Fibroblast of the conjunctiva (primary cell): ENCODE measurements around the gene SGPL1.
"Not testable (repeated sequence)": the region's sequence is repeated elsewhere in the genome, so short reads cannot be mapped to it uniquely, and the experiment has no call there.

ENCODE experiments used
- DNase-seq: peaks from one replicate; pipeline ENCODE4 v3.0.0-alpha.2; 2010; ENCODE audit warnings: low read depth

The SGPL1 gene

GRCh38 chr10:70843776-70844489 is 28.2 kb downstream of the SGPL1 start:
- no peak for DNase-seq

DNA sequence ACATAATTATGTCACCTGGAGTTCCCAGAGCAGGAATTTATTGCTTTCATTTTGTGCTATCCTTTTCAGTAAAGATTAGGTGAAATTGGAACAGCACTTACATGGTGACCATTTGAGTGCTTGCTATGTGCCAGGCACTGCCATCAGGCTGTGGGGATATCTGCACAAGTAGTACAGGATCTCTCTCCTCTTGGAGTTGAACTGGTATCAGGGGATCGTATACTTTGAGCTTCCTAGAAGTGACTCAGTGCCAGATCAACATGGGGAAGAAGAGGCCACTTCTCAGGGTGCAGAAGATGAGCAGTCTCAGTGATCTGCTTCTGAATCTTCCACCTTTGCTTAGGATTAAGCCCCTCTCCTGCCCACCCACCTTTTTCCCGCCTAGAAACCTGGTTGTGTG is 29.5 kb downstream of the SGPL1 start:
- DNase-seq: no peak

GRCh38 chr10:70845816-70846215 is 30.1 kb downstream of the SGPL1 start:
- DNase-seq: no peak

GRCh38 chr10:70846795-70847194 is 31.0 kb downstream of the SGPL1 start:
- DNase-seq: no peak

DNA sequence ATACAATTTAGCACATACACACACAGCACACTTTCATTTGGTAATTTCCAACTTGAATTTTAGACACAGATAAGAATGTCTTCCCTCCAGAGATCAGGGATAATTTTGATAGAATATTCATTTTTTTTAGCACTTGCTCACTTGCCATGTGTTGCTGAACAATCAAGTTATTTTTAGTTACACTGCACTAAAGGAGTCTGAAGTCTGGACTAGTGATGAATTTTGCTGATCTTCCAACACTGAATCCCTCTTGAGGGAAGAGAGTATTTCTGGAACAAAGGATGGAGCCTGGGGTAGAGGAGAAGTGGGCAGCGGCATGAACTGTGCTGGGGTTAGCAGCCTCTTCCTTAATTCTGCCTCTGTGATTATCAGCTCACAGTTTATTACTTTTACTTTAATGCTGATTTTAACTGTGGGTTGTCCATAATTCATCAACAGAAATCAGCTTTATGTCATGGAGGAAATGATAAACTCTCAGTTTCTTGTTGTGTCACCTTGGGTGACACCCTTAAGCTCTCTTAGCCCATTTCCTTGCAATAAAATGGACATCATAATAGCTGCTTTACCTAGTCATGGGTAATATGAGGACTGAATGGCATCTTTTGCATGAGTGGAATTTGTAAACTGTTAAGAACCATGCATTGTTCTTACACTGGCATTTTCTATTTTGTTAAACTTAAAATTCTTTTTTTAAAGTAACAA is 32.1 kb downstream of the SGPL1 start:
- DNase-seq: no peak

DNA sequence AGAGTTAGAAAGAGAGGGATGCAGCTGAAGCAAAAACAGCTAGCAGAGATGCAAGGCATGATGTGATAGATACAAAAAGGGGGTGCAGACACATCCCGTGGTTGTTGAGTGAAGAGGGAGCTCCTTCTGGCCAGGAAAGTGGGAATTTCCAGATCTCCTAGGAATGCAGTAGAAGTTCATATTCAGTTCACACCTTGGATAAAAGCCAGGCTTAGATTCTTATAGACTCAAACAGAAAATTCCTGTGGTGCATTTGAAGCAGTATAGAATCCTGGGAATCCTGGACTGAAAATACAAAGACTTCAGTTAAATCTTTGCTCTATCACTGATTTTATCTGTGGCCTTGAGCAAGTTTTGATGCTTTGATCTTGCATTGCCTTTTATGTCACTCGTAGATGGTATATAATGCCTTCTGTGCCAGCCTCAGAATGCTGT is 33.9 kb downstream of the SGPL1 start:
- DNase-seq: peak; percentile 14

DNA sequence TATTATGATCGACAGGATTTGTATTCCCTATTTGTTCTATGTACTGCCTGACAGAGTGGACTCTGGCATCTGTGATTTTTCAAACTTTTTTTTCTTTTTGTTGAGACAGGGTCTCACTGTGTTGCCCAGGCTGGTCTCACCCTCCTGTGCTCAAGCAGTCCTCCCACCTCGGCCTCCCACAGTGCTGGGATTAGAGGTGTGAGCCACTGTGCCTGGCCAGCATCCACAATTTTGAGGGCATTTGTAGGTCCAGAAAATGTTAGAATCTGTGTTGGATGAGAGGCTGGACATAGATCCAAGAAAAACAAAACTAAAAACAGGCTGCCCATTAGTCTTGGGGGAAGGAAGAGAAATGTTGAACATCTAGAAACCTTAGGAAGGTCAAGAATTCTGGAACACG is 34.3 kb downstream of the SGPL1 start:
- DNase-seq: no peak

DNA sequence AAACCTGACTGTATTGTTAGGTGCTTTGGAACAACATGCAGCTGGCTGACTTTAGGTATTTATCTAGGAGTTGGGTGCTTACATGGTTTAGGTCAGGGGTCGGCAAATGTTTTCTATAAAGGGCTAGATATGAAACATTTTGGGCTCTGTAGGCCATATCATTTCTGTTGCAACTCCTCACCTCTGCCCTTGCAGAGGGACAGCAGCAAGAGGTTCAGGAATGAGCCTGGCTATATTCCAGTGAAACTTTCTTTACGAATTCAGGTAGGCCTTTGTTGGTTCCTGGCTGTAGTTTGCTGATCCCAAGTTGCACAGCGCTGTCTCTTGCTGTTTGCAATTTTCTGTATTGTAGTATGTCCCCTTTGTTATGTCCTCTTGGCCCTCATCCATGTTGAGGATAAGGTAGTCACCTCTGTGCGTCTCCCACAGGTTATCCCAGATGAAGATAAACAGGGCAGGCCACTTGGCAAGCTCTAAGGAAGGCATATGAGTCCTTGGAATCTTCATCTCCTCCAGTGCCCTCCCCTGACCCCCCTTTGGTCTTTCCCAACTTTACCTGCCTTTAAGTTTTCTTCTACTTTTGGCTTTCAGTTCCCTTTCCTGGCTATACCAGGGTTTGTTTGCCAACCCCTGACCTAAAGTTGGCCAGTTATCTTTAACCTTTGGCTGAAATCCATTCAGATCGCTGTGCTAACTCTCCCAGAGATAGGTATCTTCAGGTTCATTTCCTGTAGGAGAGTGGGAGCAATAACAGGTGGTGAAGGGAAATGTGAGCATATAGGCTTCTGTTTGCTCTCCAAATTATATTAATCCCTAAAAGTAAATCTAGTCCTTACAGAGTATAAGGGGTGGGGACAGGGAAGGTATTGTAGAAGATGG is 36.1 kb downstream of the SGPL1 start:
- DNase-seq: no peak

DNA sequence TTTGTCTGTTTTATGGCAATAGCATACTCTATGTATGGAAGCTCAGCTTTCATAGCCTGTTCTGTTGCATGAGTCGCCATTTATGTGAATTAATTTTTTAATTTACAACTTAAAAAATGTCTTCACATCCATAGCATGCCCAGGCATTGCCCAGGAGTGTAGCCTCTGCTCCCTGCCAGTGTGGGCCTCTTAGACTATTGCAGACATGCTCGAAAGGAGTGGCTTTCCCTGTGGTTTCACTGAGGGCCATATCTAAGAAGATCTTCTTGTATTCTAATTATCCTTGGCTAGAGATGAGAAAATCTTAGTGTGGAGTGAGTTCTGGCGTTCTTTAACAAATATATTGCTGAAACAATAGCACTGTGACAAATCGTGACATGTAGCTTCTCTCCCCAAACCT is 37.3 kb downstream of the SGPL1 start:
- no peak for DNase-seq

DNA sequence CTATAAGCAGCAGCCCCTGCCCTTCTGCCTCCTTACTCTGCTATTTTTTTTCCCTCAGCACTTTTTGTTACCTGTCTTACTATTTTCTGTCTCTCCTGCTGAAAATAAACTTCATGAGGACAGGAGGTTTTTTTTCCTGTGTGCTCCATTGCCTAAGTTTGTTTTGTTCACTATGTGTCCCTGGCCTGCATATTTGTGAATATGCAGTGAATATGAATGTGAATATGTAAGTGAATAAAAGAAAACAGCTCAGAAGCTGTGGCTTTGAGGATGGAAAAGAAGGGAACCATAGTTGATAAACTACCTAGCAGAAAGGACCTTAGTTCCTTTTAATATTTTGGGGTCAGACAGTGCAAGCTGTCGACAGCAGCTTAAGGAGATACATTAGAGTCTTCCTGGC is 37.7 kb downstream of the SGPL1 start:
- no peak for DNase-seq

DNA sequence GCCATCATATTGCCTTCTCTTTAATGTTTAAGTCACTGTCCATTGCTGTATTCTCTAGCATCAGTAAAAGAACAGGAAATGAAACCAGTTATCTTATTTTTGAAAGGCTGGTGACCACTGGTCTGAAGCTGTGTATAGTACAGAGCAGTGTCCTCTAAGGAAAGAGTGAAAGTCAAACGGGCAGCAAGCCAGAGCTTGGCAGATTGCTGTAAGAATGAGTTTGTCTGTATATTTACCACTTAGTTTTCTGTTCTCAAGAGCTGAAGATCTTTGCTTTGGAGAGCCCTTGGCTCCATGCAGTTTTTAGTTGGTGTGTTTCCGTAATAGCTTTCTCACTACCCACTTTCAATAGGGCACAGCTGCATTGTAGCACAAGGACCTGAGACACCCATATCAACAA is 40.7 kb downstream of the SGPL1 start:
- DNase-seq: no peak

GRCh38 chr10:70858759-70859158 is 43.0 kb downstream of the SGPL1 start:
- no peak for DNase-seq

DNA sequence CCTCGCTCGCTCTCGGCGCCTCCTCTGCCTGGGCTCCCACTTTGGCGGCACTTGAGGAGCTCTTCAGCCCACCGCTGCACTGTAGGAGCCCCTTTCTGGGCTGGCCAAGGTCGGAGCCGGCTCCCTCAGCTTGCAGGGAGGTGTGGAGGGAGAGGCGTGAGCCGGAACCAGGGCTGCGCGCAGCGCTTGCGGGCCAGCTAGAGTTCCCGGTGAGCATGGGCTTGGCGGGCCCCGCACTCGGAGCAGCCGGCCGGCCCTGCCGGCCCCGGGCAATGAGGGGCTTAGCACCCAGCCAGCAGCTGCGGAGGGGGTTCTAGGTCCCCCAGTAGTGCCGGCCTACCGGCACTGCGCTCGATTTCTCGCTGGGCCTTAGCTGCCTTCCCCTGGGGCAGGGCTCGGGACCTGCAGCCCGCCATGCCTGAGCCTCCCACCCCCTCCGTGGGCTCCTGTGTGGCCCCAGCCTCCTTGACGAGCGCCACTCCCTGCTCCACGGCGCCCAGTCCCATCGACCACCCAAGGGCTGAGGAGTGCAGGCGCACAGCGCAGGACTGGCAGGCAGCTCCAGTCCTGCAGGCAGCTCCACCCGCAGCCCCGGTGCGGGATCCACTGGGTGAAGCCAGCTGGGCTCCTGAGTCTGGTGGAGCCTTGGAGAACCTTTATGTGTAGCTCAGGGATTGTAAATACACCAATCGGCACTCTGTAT is 45.9 kb downstream of the SGPL1 start:
- not testable (repeated sequence) for DNase-seq

GRCh38 chr10:70863470-70864160 is 47.9 kb downstream of the SGPL1 start:
- DNase-seq: no peak

- no peak for DNase-seq
Observed at GRCh38 chr10:70864935-70865334, 49.2 kb downstream of the SGPL1 start.

DNA sequence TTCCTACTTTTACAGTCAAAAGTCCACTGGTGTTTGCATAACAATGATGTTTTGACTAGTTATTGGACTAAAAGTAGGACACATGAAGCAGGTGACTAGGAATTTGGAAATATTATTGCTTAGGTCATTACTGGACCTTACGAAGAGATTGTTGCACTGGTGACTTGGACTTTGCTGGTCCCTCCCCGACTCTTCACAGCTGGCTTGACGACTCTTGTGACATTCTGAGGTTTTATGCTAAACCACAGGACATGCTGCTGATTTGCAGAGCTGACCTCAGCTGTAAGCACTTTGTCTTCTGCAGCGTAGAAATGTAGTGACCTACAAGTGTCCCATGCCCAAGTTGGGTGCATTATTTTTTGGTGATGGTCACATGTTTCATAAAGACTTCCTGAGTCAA is 50.7 kb downstream of the SGPL1 start:
- no peak for DNase-seq

DNA sequence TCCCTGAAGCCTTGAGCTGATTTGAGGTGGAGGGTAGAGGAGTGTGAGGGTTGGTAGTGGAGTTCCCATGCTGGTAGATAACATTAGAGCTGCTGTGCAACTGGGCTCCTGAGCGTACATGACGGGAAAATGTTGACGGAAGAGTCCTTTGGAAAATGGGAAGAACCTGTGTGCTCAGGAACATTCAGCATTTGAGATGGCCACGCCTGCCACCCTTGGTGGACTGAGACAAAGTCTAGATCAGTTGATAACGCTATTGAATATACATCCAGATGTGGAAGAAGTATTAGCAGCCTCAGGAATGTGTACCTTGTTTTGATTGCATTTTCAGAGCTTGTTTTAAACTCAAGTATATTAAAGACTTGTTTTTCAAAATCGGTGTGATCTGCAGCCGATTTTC is 56.5 kb downstream of the SGPL1 start:
- DNase-seq: no peak

DNA sequence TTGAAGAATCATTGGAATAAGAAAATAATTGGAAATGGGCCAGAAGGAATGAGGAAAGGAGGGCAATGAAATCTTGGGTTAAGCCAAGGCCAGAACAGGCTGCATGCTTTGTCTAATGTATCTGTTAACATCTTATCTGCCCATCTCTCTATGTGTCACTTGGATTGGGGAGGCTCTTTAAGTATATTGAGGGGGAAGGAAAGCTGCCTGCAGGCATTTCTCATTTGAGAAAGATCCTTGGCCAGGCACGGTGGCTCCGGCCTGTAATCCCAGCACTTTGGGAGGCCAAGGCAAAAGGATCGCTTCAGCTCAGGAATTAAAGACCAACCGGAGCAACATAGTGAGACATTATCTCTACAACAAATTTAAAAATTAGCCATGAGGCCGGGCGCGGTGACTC is 58.3 kb downstream of the SGPL1 start:
- no peak for DNase-seq

GRCh38 chr10:70879207-70879606 is 63.5 kb downstream of the SGPL1 start:
- no peak for DNase-seq

- peak; percentile 68 for DNase-seq
Observed at GRCh38 chr10:70880077-70880534, 64.4 kb downstream of the SGPL1 start.

- no peak for DNase-seq
Observed at GRCh38 chr10:70884741-70885140, 69.0 kb downstream of the SGPL1 start.
